ENCODE measurements around the gene RPRD2. TPM values are rescaled to one million over a fixed set of nuclear protein-coding genes. Genes with fewer than 3 reads are reported as not detected.
A peak's percentile ranks its signal among the peaks of the same experiment; 100 is the strongest.

RPRD2 gene
- total and polyA plus RNA-seq, 2 experiments from 2014 or later, result 16.8 to 20.4 TPM

- no peak overlapping the region for H3K27ac ChIP-seq (ENCODE audit: low read depth)
- peaks cover 4% of the 10 kb centered on the region; the same call in 1 of the 2 replicates for H3K4me1 ChIP-seq (ENCODE audit: insufficient read depth)
- no peaks in the 10 kb centered on the region for H4K20me1 ChIP-seq (replicated peaks; ENCODE audit: insufficient read depth)
- no peak overlapping the region for H3K4me3 ChIP-seq
- ATAC-seq (no peak), DNase-seq (ENCODE audit: low spot score) (no peak)
- H3K27me3 Mint-ChIP-seq (ENCODE audit: insufficient read depth, low read depth, poor library complexity), result peaks cover 10% of the 10 kb centered on the region
- H3K9me3 Mint-ChIP-seq, result no peaks in the 10 kb centered on the region
- peak overlapping the region; percentile 95; the same call in 1 of the 2 replicates for H2AFZ ChIP-seq
- no peak overlapping the region for H3K4me3 Mint-ChIP-seq
- H3K27ac Mint-ChIP-seq, result no peak overlapping the region
- H3K4me1 Mint-ChIP-seq, result peaks cover 8% of the 10 kb centered on the region
- H3K27me3 ChIP-seq (ENCODE audit: insufficient read depth), result no peaks in the 10 kb centered on the region
- peaks cover 13% of the 10 kb centered on the region for H3K79me2 ChIP-seq (replicated peaks; ENCODE audit: insufficient read depth)
- H3F3A ChIP-seq (replicated peaks; ENCODE audit: low read depth), result peaks cover 12% of the 10 kb centered on the region; the same call in 1 of the 2 replicates
- peaks cover 9% of the 10 kb centered on the region; the same call in 1 of the 2 replicates for H3K36me3 ChIP-seq (ENCODE audit: insufficient read depth)
- TF ChIP-seq ETS1 (IDR thresholded peaks at IDR 0.05) (no peak), STAT1 (IDR thresholded peaks at IDR 0.05; ENCODE audit: unreplicated experiment) (no peak), CREB1 (CRISPR knock-in tag; IDR thresholded peaks at IDR 0.05; ENCODE audit: low read depth) (no peak), REST (IDR thresholded peaks at IDR 0.05; ENCODE audit: unreplicated experiment) (no peak), POLR2AphosphoS5 (IDR thresholded peaks at IDR 0.05; ENCODE audit: low read depth) (no peak), EZH2 (IDR thresholded peaks at IDR 0.05; ENCODE audit: low read depth, unreplicated experiment) (no peak), JUNB (IDR thresholded peaks at IDR 0.05; ENCODE audit: unreplicated experiment) (no peak), ZNF331 (CRISPR knock-in tag; IDR thresholded peaks at IDR 0.05; ENCODE audit: low read depth) (no peak), NANOG (IDR thresholded peaks at IDR 0.05; ENCODE audit: borderline replicate concordance) (no peak), ZNF462 (CRISPR knock-in tag; IDR thresholded peaks at IDR 0.05) (no peak), ZNF114 (CRISPR knock-in tag; IDR thresholded peaks at IDR 0.05) (no peak), EZH2phosphoT487 (IDR thresholded peaks at IDR 0.05; ENCODE audit: unreplicated experiment) (no peak)
- TF ChIP-seq, protein P1, sequence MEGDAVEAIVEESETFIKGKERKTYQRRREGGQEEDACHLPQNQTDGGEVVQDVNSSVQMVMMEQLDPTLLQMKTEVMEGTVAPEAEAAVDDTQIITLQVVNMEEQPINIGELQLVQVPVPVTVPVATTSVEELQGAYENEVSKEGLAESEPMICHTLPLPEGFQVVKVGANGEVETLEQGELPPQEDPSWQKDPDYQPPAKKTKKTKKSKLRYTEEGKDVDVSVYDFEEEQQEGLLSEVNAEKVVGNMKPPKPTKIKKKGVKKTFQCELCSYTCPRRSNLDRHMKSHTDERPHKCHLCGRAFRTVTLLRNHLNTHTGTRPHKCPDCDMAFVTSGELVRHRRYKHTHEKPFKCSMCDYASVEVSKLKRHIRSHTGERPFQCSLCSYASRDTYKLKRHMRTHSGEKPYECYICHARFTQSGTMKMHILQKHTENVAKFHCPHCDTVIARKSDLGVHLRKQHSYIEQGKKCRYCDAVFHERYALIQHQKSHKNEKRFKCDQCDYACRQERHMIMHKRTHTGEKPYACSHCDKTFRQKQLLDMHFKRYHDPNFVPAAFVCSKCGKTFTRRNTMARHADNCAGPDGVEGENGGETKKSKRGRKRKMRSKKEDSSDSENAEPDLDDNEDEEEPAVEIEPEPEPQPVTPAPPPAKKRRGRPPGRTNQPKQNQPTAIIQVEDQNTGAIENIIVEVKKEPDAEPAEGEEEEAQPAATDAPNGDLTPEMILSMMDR (conservative IDR thresholded peaks at IDR 0.05; ENCODE audit: low read depth in 2 of 2), result no peak
- H3K4me2 ChIP-seq, result no peak overlapping the region
- H3K36me3 Mint-ChIP-seq (ENCODE audit: low read depth), result peaks cover 8% of the 10 kb centered on the region
- no peaks in the 10 kb centered on the region for H3K9me2 ChIP-seq (ENCODE audit: insufficient read depth)
These were observed 120.5 kb downstream of the RPRD2 start for GRCh38 chr1:150484431-150484830.
